HCT116 (cell line): ENCODE measurements around the gene ANKRD62. TPM values are rescaled to one million over a fixed set of nuclear protein-coding genes. Genes with fewer than 3 reads are reported as not detected.

ENCODE experiments used
- ATAC-seq: fragments of 200-7000 bp; cut with Tn5 transposase; 2 replicates; pipeline ENCODE4 v1.9.1; 2020; ENCODE audit warnings: mild to moderate bottlenecking, moderate library complexity
- BruUV-seq: library from RNA; stranded (reverse); fragments of 400-500 nt; replicated peaks from 2 replicates; lab custom pipeline; 2021; lab: Mats Ljungman, UMichigan
- CTCF ChIA-PET: fragments of 300-600 bp; sonication (Branson Sonifier 250); formaldehyde crosslinking; loops from one replicate; lab custom pipeline; 2021; ENCODE audit warnings: antibody characterized with exemption; lab: Charles Lee
- POLR2A ChIA-PET: fragments of 300-600, 350-600 bp; sonication (Branson Sonifier 250); formaldehyde crosslinking; loops from one replicate; lab custom pipeline; 2021; ENCODE audit warnings: antibody characterized with exemption; lab: Charles Lee
- RAD21 ChIA-PET, 2 experiments: fragments of 300-600 bp; sonication (Branson Sonifier 250); formaldehyde crosslinking; loops; one replicate each; lab custom pipeline; 2023; ENCODE audit warnings: low total read pairs in 2 of 2; ENCODE audit not compliant: uncharacterized antibody in 2 of 2, unreplicated experiment in 2 of 2, low non-redundant PET in 1 of 2; lab: Charles Lee
- DNase-seq: peaks from one replicate; pipeline ENCODE4 v3.0.0-alpha.2; 2010; ENCODE audit warnings: low read depth, low spot score
- H2AFZ ChIP-seq: fragments of 200-600 bp; shearing (Covaris generic), sonication (generic); 2 replicates; pipeline ENCODE4 v1.6.1; 2017; ENCODE audit warnings: low read depth, mixed run types, mixed read lengths, antibody characterized with exemption, low read length; ENCODE audit not compliant: poor library complexity, severe bottlenecking
- H3K27ac ChIP-seq: 2 replicates; pipeline ENCODE4 v1.5.1; 2012; ENCODE audit warnings: low read depth, low read length
- H3K27me3 ChIP-seq: fragments of 200-600 bp; sonication (generic); 2 replicates; pipeline ENCODE4 v1.6.1; 2016; ENCODE audit warnings: mixed run types, low read length, mixed read lengths; ENCODE audit not compliant: insufficient read depth
- H3K36me3 ChIP-seq, 2 experiments: fragments of 200-500 bp in 1 of 2; fragments of 200-600 bp in 1 of 2; sonication (Bioruptor generic) in 1 of 2; sonication (generic) in 1 of 2; 2 replicates each; pipeline versions ENCODE4 v1.5.1 to v1.6.1; 2014 to 2016; ENCODE audit warnings: low read length in 2 of 2, inconsistent platforms in 1 of 2, mixed read lengths in 1 of 2, mixed run types in 1 of 2; ENCODE audit not compliant: insufficient read depth in 2 of 2, control insufficient read depth in 1 of 2
- H3K4me1 ChIP-seq, 2 experiments: fragments of 200-600 bp in 1 of 2; sonication (generic) in 1 of 2; 2 replicates each; pipeline versions ENCODE4 v1.5.1 to v1.6.1; 2012 to 2017; ENCODE audit warnings: low read length in 2 of 2, inconsistent platforms in 1 of 2, mild to moderate bottlenecking in 1 of 2, mixed read lengths in 1 of 2, mixed run types in 1 of 2, moderate library complexity in 1 of 2; ENCODE audit not compliant: insufficient read depth in 2 of 2, control insufficient read depth in 1 of 2
- H3K4me2 ChIP-seq: fragments of 200-600 bp; sonication (generic); 2 replicates; pipeline ENCODE4 v1.6.1; 2017; ENCODE audit warnings: mixed run types, low read length, mixed read lengths
- H3K4me3 ChIP-seq, 2 experiments: fragments of 200-600 bp in 1 of 2; sonication (generic) in 1 of 2; replicated peaks in 1 of 2; 2 replicates each; pipeline ENCODE4 v1.5.1; 2011 to 2016; ENCODE audit warnings: low read length in 2 of 2, control low read depth in 1 of 2, low read depth in 1 of 2, mild to moderate bottlenecking in 1 of 2, mixed read lengths in 1 of 2, mixed run types in 1 of 2
- H3K79me2 ChIP-seq: fragments of 200-600 bp; sonication (generic); 2 replicates; pipeline ENCODE4 v1.6.1; 2017; ENCODE audit warnings: mild to moderate bottlenecking, mixed run types, low read length, moderate library complexity, mixed read lengths; ENCODE audit not compliant: insufficient read depth
- H3K9ac ChIP-seq: fragments of 200-600 bp; sonication (generic); 2 replicates; pipeline ENCODE4 v1.6.1; 2016; ENCODE audit warnings: low read length, mixed read lengths
- H3K9me2 ChIP-seq: fragments of 200-600 bp; sonication (generic), shearing (Covaris generic); 2 replicates; pipeline ENCODE4 v1.6.1; 2017; ENCODE audit warnings: mixed run types, mild to moderate bottlenecking, moderate library complexity; ENCODE audit not compliant: insufficient read depth
- H3K9me3 ChIP-seq, 2 experiments: fragments of 200-500 bp in 1 of 2; fragments of 200-600 bp in 1 of 2; sonication (Bioruptor generic) in 1 of 2; sonication (generic) in 1 of 2; 2 replicates each; pipeline ENCODE4 v1.6.1; 2014 to 2017; ENCODE audit warnings: low read length in 2 of 2, mixed read lengths in 2 of 2, inconsistent platforms in 1 of 2, low read depth in 1 of 2, mild to moderate bottlenecking in 1 of 2, mixed run types in 1 of 2, moderate library complexity in 1 of 2; ENCODE audit not compliant: control insufficient read depth in 1 of 2, insufficient read depth in 1 of 2
- H4K20me1 ChIP-seq: fragments of 200-600 bp; sonication (generic), shearing (Covaris generic); 2 replicates; pipeline ENCODE4 v1.6.1; 2017; ENCODE audit warnings: mixed run types, mild to moderate bottlenecking, moderate library complexity; ENCODE audit not compliant: insufficient read depth
- CEBPB ChIP-seq: IDR thresholded peaks from 2 replicates; pipeline ENCODE4 v1.6.1; 2012; ENCODE audit warnings: low read depth
- ELF1 ChIP-seq: IDR thresholded peaks from 2 replicates; pipeline ENCODE4 v1.6.1; 2012; ENCODE audit warnings: low read depth, borderline replicate concordance
- FOSL1 ChIP-seq: IDR thresholded peaks from 2 replicates; pipeline ENCODE4 v1.6.1; 2012; ENCODE audit warnings: low read depth
- MAX ChIP-seq: IDR thresholded peaks from 2 replicates; pipeline ENCODE4 v1.6.1; 2012
- POLR2A ChIP-seq: IDR thresholded peaks from 2 replicates; pipeline ENCODE4 v1.7.0; 2011; ENCODE audit warnings: borderline replicate concordance; ENCODE audit not compliant: insufficient read depth, insufficient read length; ENCODE audit errors: extremely low read depth
- SIN3A ChIP-seq: IDR thresholded peaks from 2 replicates; pipeline ENCODE4 v1.6.1; 2012; ENCODE audit warnings: low read depth
- SP1 ChIP-seq: IDR thresholded peaks from 2 replicates; pipeline ENCODE4 v1.6.1; 2012; ENCODE audit warnings: low read depth
- intact Hi-C: fragments of 100-400 bp; cut with micrococcal nuclease; formaldehyde crosslinking; loops from 2 replicates; pipeline ENCODE4 v1.10.0; 2022
- total RNA-seq: library from RNA; stranded (reverse); gene quantifications from one replicate; pipeline ENCODE4 v1.2.1, GENCODE V29; 2021; ENCODE audit not compliant: unreplicated experiment

The ANKRD62 gene
- total RNA-seq, 1 experiment from 2014 or later: 0.34 TPM

GRCh38 chr18:12072996-12073395 lies 20.6 kb upstream of the ANKRD62 start:
- H3K36me3 ChIP-seq: no peaks in the 10 kb centered on the region
- H3K4me2 ChIP-seq: no peak overlapping the region
- no peaks in the 10 kb centered on the region for H4K20me1 ChIP-seq
- TF ChIP-seq ELF1: no peak
- ChIA-PET CTCF (no interaction called here), POLR2A (no interaction called here), RAD21 (no interaction called here)
- DNase-seq (no peak), ATAC-seq (no peak)
- no peak overlapping the region for H3K27ac ChIP-seq
- intact Hi-C loops: no loop called here
- H3K27me3 ChIP-seq: no peaks in the 10 kb centered on the region
- H3K9me2 ChIP-seq: no peaks in the 10 kb centered on the region
- H2AFZ ChIP-seq: no peak overlapping the region
- H3K9ac ChIP-seq: no peak overlapping the region
- no peak overlapping the region for H3K4me3 ChIP-seq
- no TSS peak for BruUV-seq
- no peaks in the 10 kb centered on the region for H3K9me3 ChIP-seq
- peaks cover 0 to 12% of the 10 kb centered on the region in 2 experiments; a peak in 2 of 4 replicates for H3K4me1 ChIP-seq
- H3K79me2 ChIP-seq: no peaks in the 10 kb centered on the region

- intact Hi-C loops: no loop called here
- no TSS peak for BruUV-seq
- Histone ChIP-seq H3K4me2 (no peak overlapping the region), H3K27ac (no peak overlapping the region), H3K9me2 (no peaks in the 10 kb centered on the region), H3K27me3 (no peaks in the 10 kb centered on the region), H2AFZ (no peak overlapping the region), H3K9ac (no peak overlapping the region), H3K79me2 (no peaks in the 10 kb centered on the region), H3K9me3 (no peaks in the 10 kb centered on the region), H3K4me3 (no peak overlapping the region), H4K20me1 (no peaks in the 10 kb centered on the region), H3K4me1 (peaks cover 0 to 10% of the 10 kb centered on the region in 2 experiments; a peak in 2 of 4 replicates), H3K36me3 (no peaks in the 10 kb centered on the region)
- POLR2A ChIA-PET: no interaction called here
- CTCF ChIA-PET: interaction anchor here (1.4 kb wide), 1 partner anchor 172 kb away, joined by 3 read pairs; no protein-coding TSS in a partner anchor
- RAD21 ChIA-PET: no interaction called here
- DNase-seq: no peak
- TF ChIP-seq SIN3A (no peak), ELF1 (no peak), MAX (no peak), CEBPB (no peak), SP1 (no peak), POLR2A (no peak), FOSL1 (no peak)
- ATAC-seq: no peak
Observed at GRCh38 chr18:12074736-12075135, 18.9 kb upstream of the ANKRD62 start.
